IMR-90 (cell line): ENCODE data around the gene DNASE1. TPM values are rescaled to one million over a fixed set of nuclear protein-coding genes. Genes with fewer than 3 reads are reported as not detected.
A peak's percentile ranks its signal among the peaks of the same experiment; 100 is the strongest.

Source experiments
- ATAC-seq: fragments of 200-7000 bp; cut with Tn5 transposase; 2 replicates; pipeline ENCODE4 v1.9.1; 2020; ENCODE audit warnings: low read depth, mild to moderate bottlenecking, moderate library complexity
- BruUV-seq: library from RNA; stranded (reverse); fragments of 400-500 nt; replicated peaks from 2 replicates; lab custom pipeline; 2021; lab: Mats Ljungman, UMichigan
- CTCF ChIA-PET: fragments of 300-600 bp; formaldehyde crosslinking; extraction: SDS; loops from one replicate; lab custom pipeline; 2021; ENCODE audit warnings: antibody characterized with exemption; lab: Yijun Ruan, JAX
- POLR2A ChIA-PET: fragments of 300-600 bp; sonication (Branson Sonifier 250); formaldehyde crosslinking; loops from one replicate; lab custom pipeline; 2022; ENCODE audit warnings: antibody characterized with exemption; ENCODE audit not compliant: unreplicated experiment; lab: Charles Lee
- DNase-seq: peaks from one replicate; pipeline ENCODE4 v3.0.0; 2013
- H2AFZ ChIP-seq: replicated peaks from 2 replicates; pipeline ENCODE3; 2013; ENCODE audit warnings: low read length, mild to moderate bottlenecking; ENCODE audit not compliant: poor library complexity
- H2AK5ac ChIP-seq: 2 replicates; pipeline ENCODE4 v1.6.1; 2013; ENCODE audit warnings: low read depth, low read length, inconsistent platforms
- H2AK9ac ChIP-seq: replicated peaks from 2 replicates; pipeline ENCODE3; 2013; ENCODE audit warnings: mild to moderate bottlenecking, low read depth, low read length, moderate library complexity; ENCODE audit not compliant: poor library complexity
- H2BK120ac ChIP-seq: 2 replicates; pipeline ENCODE4 v1.6.1; 2013; ENCODE audit warnings: low read depth, low read length, inconsistent platforms
- H2BK15ac ChIP-seq: 3 replicates; pipeline ENCODE4 v1.6.1; 2013; ENCODE audit warnings: low read depth, low read length, inconsistent platforms
- H2BK20ac ChIP-seq: 2 replicates; pipeline ENCODE4 v1.6.1; 2013; ENCODE audit warnings: low read depth, mild to moderate bottlenecking, inconsistent platforms, low read length, moderate library complexity
- H2BK5ac ChIP-seq: 2 replicates; pipeline ENCODE4 v1.6.1; 2013; ENCODE audit warnings: mild to moderate bottlenecking, low read depth, low read length, inconsistent platforms; ENCODE audit not compliant: poor library complexity, severe bottlenecking
- H3K14ac ChIP-seq: replicated peaks from 2 replicates; pipeline ENCODE4 v1.6.1; 2013; ENCODE audit warnings: low read depth, low read length, inconsistent platforms
- H3K18ac ChIP-seq: 2 replicates; pipeline ENCODE4 v1.6.1; 2013; ENCODE audit warnings: low read depth, low read length, control low read depth
- H3K23ac ChIP-seq: 2 replicates; pipeline ENCODE4 v1.6.1; 2013; ENCODE audit warnings: low read depth, low read length, inconsistent platforms
- H3K27ac ChIP-seq: 2 replicates; pipeline ENCODE4 v1.5.1; 2013; ENCODE audit warnings: mild to moderate bottlenecking, control low read depth, low read length; ENCODE audit not compliant: insufficient read depth
- H3K27me3 ChIP-seq: 2 replicates; pipeline ENCODE4 v1.6.1; 2013; ENCODE audit warnings: low read length; ENCODE audit not compliant: control insufficient read depth, insufficient read depth
- H3K36me3 ChIP-seq: 2 replicates; pipeline ENCODE4 v1.6.1; 2013; ENCODE audit warnings: low read length, mixed read lengths; ENCODE audit not compliant: control insufficient read depth, insufficient read depth
- H3K4ac ChIP-seq: 2 replicates; pipeline ENCODE4 v1.6.1; 2013; ENCODE audit warnings: low read depth, low read length, inconsistent platforms
- H3K4me1 ChIP-seq: 2 replicates; pipeline ENCODE4 v1.6.1; 2013; ENCODE audit warnings: low read length, mixed read lengths; ENCODE audit not compliant: control insufficient read depth, insufficient read depth
- H3K4me2 ChIP-seq: 2 replicates; pipeline ENCODE4 v1.6.1; 2013; ENCODE audit warnings: low read depth, mild to moderate bottlenecking, control low read depth, low read length, moderate library complexity
- H3K4me3 ChIP-seq: 2 replicates; pipeline ENCODE4 v1.5.1; 2013; ENCODE audit warnings: low read depth, mild to moderate bottlenecking, control low read depth, low read length, moderate library complexity; ENCODE audit not compliant: insufficient read depth
- H3K56ac ChIP-seq: 2 replicates; pipeline ENCODE4 v1.6.1; 2013; ENCODE audit warnings: low read length, inconsistent platforms; ENCODE audit not compliant: insufficient read depth; ENCODE audit errors: extremely low read depth
- H3K79me1 ChIP-seq, 2 experiments: 2 replicates each; pipeline ENCODE4 v1.6.1; 2013; ENCODE audit warnings: low read length in 2 of 2, inconsistent platforms in 1 of 2, low read depth in 1 of 2
- H3K9ac ChIP-seq: 2 replicates; pipeline ENCODE4 v1.6.1; 2013; ENCODE audit warnings: low read depth, low read length, control low read depth
- H3K9me1 ChIP-seq: 2 replicates; pipeline ENCODE4 v1.6.1; 2013; ENCODE audit warnings: low read length, inconsistent platforms; ENCODE audit not compliant: insufficient read depth
- H3K9me3 ChIP-seq: 2 replicates; pipeline ENCODE4 v1.6.1; 2013; ENCODE audit warnings: low read length; ENCODE audit not compliant: control insufficient read depth, insufficient read depth
- H4K20me1 ChIP-seq: 2 replicates; pipeline ENCODE4 v1.6.1; 2013; ENCODE audit warnings: low read length, inconsistent platforms; ENCODE audit not compliant: insufficient read depth
- H4K5ac ChIP-seq: 2 replicates; pipeline ENCODE4 v1.6.1; 2013; ENCODE audit warnings: mild to moderate bottlenecking, low read depth, low read length, control low read depth
- H4K8ac ChIP-seq, 2 experiments: 2 replicates each; pipeline ENCODE4 v1.6.1; 2013; ENCODE audit warnings: low read depth in 2 of 2, low read length in 2 of 2, control low read depth in 1 of 2, inconsistent platforms in 1 of 2
- H4K91ac ChIP-seq: 2 replicates; pipeline ENCODE4 v1.6.1; 2013; ENCODE audit warnings: low read depth, low read length, inconsistent platforms; ENCODE audit not compliant: insufficient read depth
- BHLHE40 ChIP-seq: fragments of 150-350 bp; IDR thresholded peaks from 2 replicates; pipeline ENCODE4 v1.6.1; 2016; ENCODE audit warnings: mild to moderate bottlenecking, low read depth, low read length
- CEBPB ChIP-seq: IDR thresholded peaks from 2 replicates; pipeline ENCODE4 v1.6.1; 2012; ENCODE audit warnings: low read depth, low read length, improper control_type of control experiment
- CHD1 ChIP-seq: IDR thresholded peaks from 2 replicates; pipeline ENCODE4 v1.6.1; 2012; ENCODE audit warnings: low read depth, low read length, improper control_type of control experiment
- FOS ChIP-seq: fragments of 150-350 bp; IDR thresholded peaks from 2 replicates; pipeline ENCODE4 v1.6.1; 2016; ENCODE audit warnings: low read depth, low read length
- MAFK ChIP-seq: IDR thresholded peaks from 2 replicates; pipeline ENCODE4 v1.6.1; 2012; ENCODE audit warnings: low read depth, low read length, improper control_type of control experiment
- MAZ ChIP-seq: IDR thresholded peaks from 2 replicates; pipeline ENCODE4 v1.6.1; 2012; ENCODE audit warnings: low read depth, mild to moderate bottlenecking, low read length, improper control_type of control experiment, moderate library complexity, borderline replicate concordance
- MXI1 ChIP-seq: IDR thresholded peaks from 2 replicates; pipeline ENCODE4 v1.6.1; 2012; ENCODE audit warnings: low read depth, mild to moderate bottlenecking, low read length, moderate library complexity, borderline replicate concordance
- NFE2L2 ChIP-seq: fragments of 150-350 bp; IDR thresholded peaks from 2 replicates; pipeline ENCODE4 v1.6.1; 2016; ENCODE audit warnings: low read depth, mild to moderate bottlenecking, low read length
- POLR2A ChIP-seq: IDR thresholded peaks from 2 replicates; pipeline ENCODE4 v1.6.1; 2012; ENCODE audit warnings: mild to moderate bottlenecking, low read depth, low read length
- RAD21 ChIP-seq: IDR thresholded peaks from 2 replicates; pipeline ENCODE4 v1.6.1; 2012; ENCODE audit warnings: low read length, improper control_type of control experiment
- RCOR1 ChIP-seq: IDR thresholded peaks from 2 replicates; pipeline ENCODE4 v1.6.1; 2012; ENCODE audit warnings: mild to moderate bottlenecking, low read length, improper control_type of control experiment; ENCODE audit not compliant: insufficient replicate concordance
- RFX5 ChIP-seq: IDR thresholded peaks from 2 replicates; pipeline ENCODE4 v1.8.0; 2012; ENCODE audit warnings: low read depth, mild to moderate bottlenecking, low read length, moderate library complexity
- SMC3 ChIP-seq: fragments of 150-350 bp; IDR thresholded peaks from 2 replicates; pipeline ENCODE4 v1.6.1; 2016; ENCODE audit warnings: low read depth, mild to moderate bottlenecking, antibody characterized with exemption, low read length, moderate library complexity
- WGBS, 2 experiments: methylation state at CpG; one replicate each; pipeline versions ENCODE4 v1.1.5 to v1.1.7; 2013; ENCODE audit warnings: missing lambda C conversion rate in 2 of 2; ENCODE audit not compliant: insufficient read length in 1 of 2; ENCODE audit errors: extremely low coverage in 2 of 2; 5-methylcytosine and 5-hydroxymethylcytosine counted together
- dilution Hi-C: fragments of 300-500 bp; cut with HindIII; formaldehyde crosslinking; loops from one replicate; pipeline ENCODE4 v1.14.3; 2018; ENCODE audit warnings: low sequenced_read_pairs; ENCODE audit not compliant: unreplicated experiment
- in situ Hi-C: fragments of 300-500 bp; cut with MboI; formaldehyde crosslinking; loops from 3 replicates; pipeline ENCODE4 v1.14.3; 2019; ENCODE audit warnings: low sequenced_read_pairs, inconsistent platforms, mixed read lengths
- intact Hi-C: fragments of 100-400 bp; cut with micrococcal nuclease; formaldehyde crosslinking; loops from 2 replicates; pipeline ENCODE4 v1.10.0; 2022
- polyA plus RNA-seq, 3 experiments: library from polyadenylated mRNA; depleted of rRNA; stranded (reverse); fragments of >200 nt; gene quantifications; 2 replicates each; pipeline ENCODE4 v1.2.3, GENCODE V29; 2012; ENCODE audit warnings: low replicate concordance in 1 of 3
- total RNA-seq: library from RNA; depleted of rRNA; stranded (reverse); fragments of >200 nt; gene quantifications from 2 replicates; pipeline ENCODE4 v1.2.3, GENCODE V29; 2012
- TF ChIP-seq, protein P1 (sequence below): conservative IDR thresholded peaks from 2 replicates; pipeline ENCODE4 v1.5.1; 2012; ENCODE audit warnings: mild to moderate bottlenecking, low read depth, low read length, improper control_type of control experiment
- TF ChIP-seq, protein P2 (sequence below): fragments of 150-350 bp; IDR thresholded peaks from 2 replicates; pipeline ENCODE4 v1.6.1; 2017; ENCODE audit warnings: mild to moderate bottlenecking, antibody characterized with exemption, low read length, low read depth
- TF ChIP-seq, protein P3 (sequence below): fragments of 150-350 bp; IDR thresholded peaks from 2 replicates; pipeline ENCODE4 v1.6.1; 2016; ENCODE audit warnings: low read depth, mild to moderate bottlenecking, low read length, moderate library complexity, borderline replicate concordance

The DNASE1 gene
- total and polyA plus RNA-seq, 2 of the 4 experiments (the other 2 are of a cell fraction) = 5.4 to 15.9 TPM

DNA sequence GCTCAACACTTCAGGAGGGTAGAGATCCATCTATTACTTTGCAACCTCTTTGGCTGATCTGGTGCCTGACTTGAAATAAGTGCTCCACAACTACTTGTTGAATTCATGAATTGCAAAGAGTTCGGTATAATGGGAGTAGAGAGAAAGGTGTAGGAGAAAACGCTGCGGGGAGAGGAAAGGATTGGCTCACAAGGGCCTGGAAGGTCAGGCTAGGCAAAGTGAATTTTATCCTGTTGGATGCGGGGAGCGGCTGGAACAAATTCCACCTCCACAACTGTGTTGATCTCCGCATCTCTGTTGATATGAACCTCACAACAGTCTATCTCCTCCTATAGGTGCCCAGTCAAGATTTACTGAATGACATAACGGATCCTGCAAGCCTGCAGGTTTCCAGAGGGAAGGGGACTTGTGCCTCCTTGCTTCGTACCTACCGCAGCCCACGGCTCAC lies 43.8 kb upstream of the DNASE1 start:
- peaks cover 42 to 56% of the 10 kb centered on the region in 2 experiments for H3K79me1 ChIP-seq
- peak overlapping the region; percentile 93 for H2AK9ac ChIP-seq
- H3K9ac ChIP-seq = peak overlapping the region; percentile 80
- ChIA-PET CTCF (no interaction called here), POLR2A (interaction anchor here (0.6 kb wide), 1 partner anchor 79 kb away, joined by 3 read pairs; no protein-coding TSS in a partner anchor)
- H3K4me2 ChIP-seq = peak overlapping the region; percentile 99
- 0 out of 2 replicates have a peak overlapping the region, but pooled peaks have one; percentile 43 for H4K91ac ChIP-seq
- H2BK5ac ChIP-seq = peak overlapping the region; percentile 76
- peaks cover 7% of the 10 kb centered on the region; the same call in 1 of the 2 replicates for H3K36me3 ChIP-seq
- no peak overlapping the region for H2BK20ac ChIP-seq
- peak overlapping the region; percentile 99 for H2AFZ ChIP-seq
- in situ Hi-C loops = no loop called here
- H3K4ac ChIP-seq = peak overlapping the region; percentile 67
- no peaks in the 10 kb centered on the region for H4K20me1 ChIP-seq
- peak overlapping the region; percentile 89 for H3K23ac ChIP-seq
- H4K5ac ChIP-seq = no peak overlapping the region
- peak overlapping the region; percentile 82 for H3K14ac ChIP-seq
- peak overlapping the region; percentile 23 to 82; a peak in 2 of 4 replicates for H4K8ac ChIP-seq
- dilution Hi-C loops = no loop called here
- H3K56ac ChIP-seq = peak overlapping the region; percentile 48; the same call in 1 of the 2 replicates
- ATAC-seq (no peak), DNase-seq (no peak)
- no peak overlapping the region for H2BK120ac ChIP-seq
- H3K4me1 ChIP-seq = peaks cover 5% of the 10 kb centered on the region
- H3K9me1 ChIP-seq = peaks cover 12% of the 10 kb centered on the region
- H3K27me3 ChIP-seq = no peaks in the 10 kb centered on the region
- no peaks in the 10 kb centered on the region for H3K9me3 ChIP-seq
- intact Hi-C loops = no loop called here
- H3K18ac ChIP-seq = no peak overlapping the region
- H3K4me3 ChIP-seq = peak overlapping the region; percentile 81
- BruUV-seq = no TSS peak
- no peak overlapping the region for H2BK15ac ChIP-seq
- TF ChIP-seq CEBPB (no peak), RCOR1 (no peak), CHD1 (no peak), SMC3 (no peak), MAZ (no peak), MXI1 (no peak), BHLHE40 (no peak), RAD21 (no peak), POLR2A (no peak), NFE2L2 (no peak), RFX5 (no peak), MAFK (no peak), FOS (no peak)
- TF ChIP-seq, protein P1, sequence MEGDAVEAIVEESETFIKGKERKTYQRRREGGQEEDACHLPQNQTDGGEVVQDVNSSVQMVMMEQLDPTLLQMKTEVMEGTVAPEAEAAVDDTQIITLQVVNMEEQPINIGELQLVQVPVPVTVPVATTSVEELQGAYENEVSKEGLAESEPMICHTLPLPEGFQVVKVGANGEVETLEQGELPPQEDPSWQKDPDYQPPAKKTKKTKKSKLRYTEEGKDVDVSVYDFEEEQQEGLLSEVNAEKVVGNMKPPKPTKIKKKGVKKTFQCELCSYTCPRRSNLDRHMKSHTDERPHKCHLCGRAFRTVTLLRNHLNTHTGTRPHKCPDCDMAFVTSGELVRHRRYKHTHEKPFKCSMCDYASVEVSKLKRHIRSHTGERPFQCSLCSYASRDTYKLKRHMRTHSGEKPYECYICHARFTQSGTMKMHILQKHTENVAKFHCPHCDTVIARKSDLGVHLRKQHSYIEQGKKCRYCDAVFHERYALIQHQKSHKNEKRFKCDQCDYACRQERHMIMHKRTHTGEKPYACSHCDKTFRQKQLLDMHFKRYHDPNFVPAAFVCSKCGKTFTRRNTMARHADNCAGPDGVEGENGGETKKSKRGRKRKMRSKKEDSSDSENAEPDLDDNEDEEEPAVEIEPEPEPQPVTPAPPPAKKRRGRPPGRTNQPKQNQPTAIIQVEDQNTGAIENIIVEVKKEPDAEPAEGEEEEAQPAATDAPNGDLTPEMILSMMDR = no peak
- TF ChIP-seq, protein P2, sequence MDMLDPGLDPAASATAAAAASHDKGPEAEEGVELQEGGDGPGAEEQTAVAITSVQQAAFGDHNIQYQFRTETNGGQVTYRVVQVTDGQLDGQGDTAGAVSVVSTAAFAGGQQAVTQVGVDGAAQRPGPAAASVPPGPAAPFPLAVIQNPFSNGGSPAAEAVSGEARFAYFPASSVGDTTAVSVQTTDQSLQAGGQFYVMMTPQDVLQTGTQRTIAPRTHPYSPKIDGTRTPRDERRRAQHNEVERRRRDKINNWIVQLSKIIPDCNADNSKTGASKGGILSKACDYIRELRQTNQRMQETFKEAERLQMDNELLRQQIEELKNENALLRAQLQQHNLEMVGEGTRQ = no peak
- TF ChIP-seq, protein P3, sequence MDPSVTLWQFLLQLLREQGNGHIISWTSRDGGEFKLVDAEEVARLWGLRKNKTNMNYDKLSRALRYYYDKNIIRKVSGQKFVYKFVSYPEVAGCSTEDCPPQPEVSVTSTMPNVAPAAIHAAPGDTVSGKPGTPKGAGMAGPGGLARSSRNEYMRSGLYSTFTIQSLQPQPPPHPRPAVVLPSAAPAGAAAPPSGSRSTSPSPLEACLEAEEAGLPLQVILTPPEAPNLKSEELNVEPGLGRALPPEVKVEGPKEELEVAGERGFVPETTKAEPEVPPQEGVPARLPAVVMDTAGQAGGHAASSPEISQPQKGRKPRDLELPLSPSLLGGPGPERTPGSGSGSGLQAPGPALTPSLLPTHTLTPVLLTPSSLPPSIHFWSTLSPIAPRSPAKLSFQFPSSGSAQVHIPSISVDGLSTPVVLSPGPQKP = no peak
- no CpG with 5 or more reads among the region's 10 CpGs for whole genome bisulfite sequencing, 2 experiments
- H2AK5ac ChIP-seq = no peak overlapping the region
- H3K27ac ChIP-seq = peak overlapping the region; percentile 82
